Stimulated activated CD8-positive, alpha-beta memory T cell treated with anti-CD3 and anti-CD28 coated beads, Interleukin-4, amount 100 ng/mL, for 48 hours (primary cell): ENCODE results near the gene TMEM61.

ENCODE experiments used
- DNase-seq: peaks from one replicate; pipeline ENCODE4 v3.0.0-alpha.2; 2020

TMEM61 gene

GRCh38 chr1:54986025-54986424, 5.6 kb downstream of the TMEM61 start:
- DNase-seq: no peak

GRCh38 chr1:54986533-54986932, 6.1 kb downstream of the TMEM61 start:
- no peak for DNase-seq

- no peak for DNase-seq
These were observed 7.0 kb downstream of the TMEM61 start for GRCh38 chr1:54987427-54987826.

- no peak for DNase-seq
These were observed 7.7 kb downstream of the TMEM61 start for GRCh38 chr1:54987919-54988705.

GRCh38 chr1:54988975-54989374, 8.5 kb downstream of the TMEM61 start:
- no peak for DNase-seq

- no peak for DNase-seq
These were observed 9.0 kb downstream of the TMEM61 start for GRCh38 chr1:54989473-54989872.

- DNase-seq: no peak
These were observed 9.8 kb downstream of the TMEM61 start for GRCh38 chr1:54989968-54990810.

- no peak for DNase-seq
These were observed 10.5 kb downstream of the TMEM61 start for GRCh38 chr1:54990916-54991315.

GRCh38 chr1:54991939-54992338, 11.5 kb downstream of the TMEM61 start:
- no peak for DNase-seq

GRCh38 chr1:54993140-54993539, 12.7 kb downstream of the TMEM61 start:
- no peak for DNase-seq

- DNase-seq: no peak
These were observed 14.0 kb downstream of the TMEM61 start for GRCh38 chr1:54994355-54994990.

- DNase-seq: no peak
These were observed 14.8 kb downstream of the TMEM61 start for GRCh38 chr1:54995013-54995760.

GRCh38 chr1:54995835-54996234, 15.4 kb downstream of the TMEM61 start:
- DNase-seq: peak; percentile 38

GRCh38 chr1:54996359-54996868, 16.0 kb downstream of the TMEM61 start:
- DNase-seq: peak; percentile 92

GRCh38 chr1:54996869-54997710, 16.7 kb downstream of the TMEM61 start:
- peak; percentile 28 for DNase-seq

- DNase-seq: no peak
These were observed 17.2 kb downstream of the TMEM61 start for GRCh38 chr1:54997711-54997986.

GRCh38 chr1:54998100-54998499, 17.7 kb downstream of the TMEM61 start:
- no peak for DNase-seq

- no peak for DNase-seq
These were observed 18.2 kb downstream of the TMEM61 start, which contains the start of gene BSND for GRCh38 chr1:54998677-54999076. TSS of gene BSND (plus strand) at chr1:54998933. CDS start at chr1:54999187, 254 bp downstream.

GRCh38 chr1:55000110-55001085, 20.0 kb downstream of the TMEM61 start:
- DNase-seq: no peak

- DNase-seq: no peak
These were observed 20.9 kb downstream of the TMEM61 start for GRCh38 chr1:55001311-55001710.

GRCh38 chr1:55002686-55003085, 22.3 kb downstream of the TMEM61 start:
- DNase-seq: no peak
